Large intestine (tissue), 3 donors: ENCODE results near the gene IPPK. TPM values are rescaled to one million over a fixed set of nuclear protein-coding genes. Genes with fewer than 3 reads are reported as not detected.
A peak's percentile ranks its signal among the peaks of the same experiment; 100 is the strongest.
"Not testable (repeated sequence)": the region's sequence is repeated elsewhere in the genome, so short reads cannot be mapped to it uniquely, and the experiment has no call there.

Experiments used
- DNase-seq, 2 donors: peaks; one replicate each; pipeline versions ENCODE4 v3.0.0 to v3.0.0-alpha.2; 2013
- H3K27ac ChIP-seq: one replicate; pipeline ENCODE4 v1.5.1; 2013; ENCODE audit warnings: low read length
- H3K27me3 ChIP-seq: 2 replicates; pipeline ENCODE4 v1.6.1; 2013; ENCODE audit warnings: low read length; ENCODE audit not compliant: control insufficient read depth, insufficient read depth
- H3K36me3 ChIP-seq: 2 replicates; pipeline ENCODE4 v1.6.1; 2013; ENCODE audit warnings: low read length; ENCODE audit not compliant: control insufficient read depth, insufficient read depth
- H3K4me1 ChIP-seq: one replicate; pipeline ENCODE4 v1.6.1; 2013; ENCODE audit warnings: low read length; ENCODE audit not compliant: control insufficient read depth, insufficient read depth
- H3K4me3 ChIP-seq: one replicate; pipeline ENCODE4 v1.5.1; 2013; ENCODE audit warnings: low read length
- H3K9me3 ChIP-seq: one replicate; pipeline ENCODE4 v1.6.1; 2013; ENCODE audit warnings: mild to moderate bottlenecking, low read depth, low read length, moderate library complexity; ENCODE audit not compliant: control insufficient read depth
- WGBS: methylation state at CpG from one replicate; pipeline ENCODE4 v1.1.5; 2013; ENCODE audit warnings: low lambda C conversion rate; ENCODE audit not compliant: insufficient coverage; 5-methylcytosine and 5-hydroxymethylcytosine counted together
- polyA plus RNA-seq: library from polyadenylated mRNA; unstranded; fragments of 120-200 nt; gene quantifications from one replicate; pipeline ENCODE4 v1.2.1, GENCODE V29; 2013

Gene IPPK
- polyA plus RNA-seq, 1 donor, result 7.9 TPM

DNA sequence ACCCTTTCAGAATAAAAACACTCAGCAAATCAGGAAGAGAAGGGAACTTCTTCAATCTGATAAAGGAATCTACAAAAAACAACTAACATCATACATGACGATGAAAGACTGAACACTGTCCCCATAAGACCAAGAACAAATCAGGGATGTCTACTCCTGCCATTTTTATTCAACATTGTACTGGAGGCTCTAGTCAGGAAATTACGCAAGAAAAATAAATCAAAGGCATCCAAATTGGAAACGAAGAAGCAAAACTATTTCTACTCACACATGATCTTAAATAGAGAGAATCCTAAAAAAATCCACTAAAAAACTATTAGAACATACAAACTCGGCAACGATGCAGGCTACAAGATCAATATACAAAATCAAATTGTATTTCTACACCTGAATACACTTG is 42.3 kb downstream of the IPPK start:
- Histone ChIP-seq H3K4me1 (no peaks in the 10 kb centered on the region), H3K27me3 (no peaks in the 10 kb centered on the region), H3K27ac (no peak overlapping the region), H3K4me3 (no peak overlapping the region), H3K9me3 (peaks cover 2% of the 10 kb centered on the region), H3K36me3 (peaks cover 15% of the 10 kb centered on the region)
- WGBS, result 100% methylated on average over 2 of the region's 5 CpGs
- no peak for DNase-seq

DNA sequence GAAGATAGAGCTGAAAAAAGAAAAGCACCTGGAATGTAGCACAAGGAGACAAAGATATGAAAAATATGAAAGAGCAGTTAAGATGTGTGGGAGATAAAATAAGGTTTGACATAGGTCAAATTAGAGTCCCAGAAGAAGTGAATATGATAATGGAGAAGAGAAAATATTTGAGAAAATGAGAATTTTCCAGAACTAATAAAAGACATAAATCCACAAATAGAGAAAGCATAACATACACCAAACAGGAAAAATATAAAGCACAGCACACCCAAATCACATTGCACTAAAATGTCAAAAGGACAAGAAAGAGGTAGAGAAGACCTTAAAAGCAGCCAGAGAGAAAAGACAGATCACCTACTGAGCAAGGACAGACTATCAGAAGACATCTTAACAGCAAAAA is 43.4 kb downstream of the IPPK start:
- Histone ChIP-seq H3K27me3 (no peaks in the 10 kb centered on the region), H3K27ac (no peak overlapping the region), H3K9me3 (peaks cover 2% of the 10 kb centered on the region), H3K36me3 (peaks cover 5% of the 10 kb centered on the region), H3K4me3 (no peak overlapping the region), H3K4me1 (no peaks in the 10 kb centered on the region)
- no peak for DNase-seq

DNA sequence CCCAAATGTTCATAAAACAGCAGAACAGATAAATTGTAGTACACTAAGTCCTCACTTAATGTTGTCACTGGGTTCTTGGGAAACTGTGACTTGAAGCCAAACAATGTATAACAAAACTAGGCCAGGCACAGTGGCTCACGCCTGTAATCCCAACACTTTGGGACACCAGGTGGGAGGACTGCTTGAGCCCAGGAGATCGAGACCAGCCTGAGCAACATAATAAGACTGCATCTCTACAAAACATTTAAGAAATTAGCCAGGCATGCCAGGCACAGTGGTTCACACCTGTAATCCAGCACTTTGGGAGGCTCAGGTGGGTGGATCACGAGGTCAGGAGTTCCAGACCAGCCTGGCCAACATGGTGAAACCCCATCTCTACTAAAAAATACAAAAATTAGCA is 46.0 kb downstream of the IPPK start:
- H3K27ac ChIP-seq, H3K9me3 ChIP-seq, H3K36me3 ChIP-seq, H3K27me3 ChIP-seq, H3K4me1 ChIP-seq, H3K4me3 ChIP-seq, DNase-seq: not testable (repeated sequence)
- WGBS, result no CpG with 5 or more reads among the region's 3 CpGs

DNA sequence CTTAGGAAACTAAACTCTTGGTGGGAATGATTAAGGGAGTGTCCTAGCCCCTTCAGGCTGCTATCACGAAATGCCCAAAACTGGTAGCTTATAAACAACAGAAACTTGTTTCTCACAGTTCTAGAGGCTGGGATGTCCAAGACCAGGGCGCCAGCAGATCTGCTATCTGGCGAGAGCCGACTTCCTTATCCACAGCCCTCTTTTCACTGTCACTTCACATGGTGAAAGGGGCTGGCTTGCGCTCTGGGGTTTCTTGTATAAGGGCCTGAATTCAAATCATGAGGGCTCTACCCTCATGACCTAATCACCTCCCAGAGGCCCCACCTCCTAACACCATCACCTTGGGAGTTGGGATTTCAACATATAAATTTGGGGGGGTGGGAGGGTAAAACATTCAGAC is 49.1 kb downstream of the IPPK start:
- H3K4me3 ChIP-seq, result no peak overlapping the region
- no peaks in the 10 kb centered on the region for H3K4me1 ChIP-seq
- no CpG with 5 or more reads among the region's 5 CpGs for WGBS
- peaks cover 18% of the 10 kb centered on the region for H3K36me3 ChIP-seq
- no peaks in the 10 kb centered on the region for H3K27me3 ChIP-seq
- H3K27ac ChIP-seq, result no peak overlapping the region
- DNase-seq, result no peak
- H3K9me3 ChIP-seq, result no peaks in the 10 kb centered on the region

DNA sequence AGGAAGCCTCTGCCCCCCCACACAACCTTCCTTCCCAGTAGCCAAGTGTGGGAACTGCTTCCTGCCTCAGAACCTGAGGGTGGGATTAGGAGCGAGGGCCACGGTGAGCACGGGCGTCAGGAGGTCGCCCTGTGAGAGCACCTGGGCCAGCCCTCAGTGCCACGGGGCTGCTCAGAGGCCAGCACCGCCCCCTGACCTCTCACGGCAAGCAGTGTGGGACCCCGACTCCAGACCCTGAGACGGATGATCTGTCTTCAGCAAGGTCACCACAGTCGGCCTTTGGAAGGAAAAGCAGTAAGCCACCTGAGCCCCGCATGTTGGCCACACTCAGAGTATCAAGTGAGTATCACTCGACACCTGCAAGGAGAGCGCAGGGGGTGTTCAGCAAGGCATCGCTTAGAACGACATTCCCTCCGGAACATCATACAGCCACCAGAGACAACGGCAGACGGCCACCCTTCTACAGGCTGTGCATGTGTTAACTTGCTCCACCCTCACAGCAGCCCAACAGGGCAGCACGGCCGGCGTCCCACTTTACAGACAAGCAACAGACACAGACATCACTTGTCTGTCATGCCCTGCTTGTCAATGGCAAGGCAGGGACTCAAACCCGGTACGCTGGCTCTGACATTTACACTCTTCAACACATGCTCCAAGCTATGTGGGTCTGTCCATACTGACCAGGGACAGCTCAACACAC is 50.2 kb downstream of the IPPK start:
- no CpG with 5 or more reads among the region's 24 CpGs for WGBS
- Histone ChIP-seq H3K36me3 (peaks cover 29% of the 10 kb centered on the region), H3K9me3 (no peaks in the 10 kb centered on the region), H3K27me3 (no peaks in the 10 kb centered on the region), H3K4me1 (no peaks in the 10 kb centered on the region), H3K27ac (no peak overlapping the region), H3K4me3 (no peak overlapping the region)
- no peak for DNase-seq

DNA sequence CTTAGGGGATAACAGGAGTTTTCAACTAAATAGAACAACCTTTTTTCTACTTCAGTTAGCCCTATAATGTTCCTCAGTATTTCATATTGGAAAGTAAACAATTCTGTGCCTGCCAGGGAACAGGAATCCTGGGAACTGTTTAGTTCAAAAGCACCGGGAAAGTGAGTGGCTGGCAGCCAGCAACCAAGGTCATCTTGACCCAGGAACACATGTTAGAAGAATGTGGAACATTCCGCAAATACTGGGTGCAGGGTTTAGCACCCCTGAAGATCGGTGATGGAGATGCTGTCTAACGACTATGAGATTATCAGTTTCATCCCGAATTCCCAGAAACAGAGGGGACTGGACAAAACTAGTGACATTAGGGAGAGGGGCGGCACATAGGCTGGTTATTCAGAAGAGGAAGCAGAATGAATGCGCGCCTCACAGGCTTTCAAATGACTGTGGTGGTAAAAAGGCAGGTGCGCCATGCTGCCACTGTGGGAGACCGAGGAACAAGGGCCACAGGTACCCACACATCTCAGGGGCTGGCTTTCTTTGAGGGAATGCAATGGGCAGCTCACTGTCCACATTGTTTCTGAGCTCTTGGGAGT is 51.2 kb downstream of the IPPK start:
- peaks cover 35% of the 10 kb centered on the region for H3K36me3 ChIP-seq
- H3K27ac ChIP-seq, result no peak overlapping the region
- no peaks in the 10 kb centered on the region for H3K27me3 ChIP-seq
- H3K4me1 ChIP-seq, result no peaks in the 10 kb centered on the region
- H3K4me3 ChIP-seq, result no peak overlapping the region
- WGBS, result no CpG with 5 or more reads among the region's 10 CpGs
- DNase-seq, result no peak
- no peaks in the 10 kb centered on the region for H3K9me3 ChIP-seq

DNA sequence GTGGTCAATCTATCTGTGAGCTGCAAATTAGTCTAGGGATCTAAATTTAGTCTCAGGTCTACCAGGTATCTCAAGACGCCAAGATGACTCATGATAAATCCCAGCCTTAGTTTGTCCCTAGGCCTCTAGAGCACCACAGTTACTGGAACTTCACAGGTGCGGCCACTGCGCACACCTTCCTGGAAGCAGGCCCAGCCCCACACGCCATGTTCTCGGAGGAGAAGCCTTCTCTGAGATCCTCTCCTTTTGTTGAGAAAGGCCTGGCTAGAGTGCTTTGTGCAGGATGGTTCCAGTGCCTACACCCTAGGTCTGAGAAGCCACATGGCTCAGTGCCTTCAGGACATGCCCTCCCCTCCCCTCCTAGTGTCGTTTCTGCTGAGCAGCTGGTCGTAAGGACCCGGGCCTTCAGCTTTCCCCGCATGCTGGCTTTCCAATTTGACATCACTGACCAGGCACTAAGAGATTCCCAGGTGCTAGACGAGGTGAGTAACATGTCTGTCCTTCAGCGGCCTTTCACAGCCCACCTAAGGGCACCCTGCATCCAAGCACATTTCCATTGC is 51.9 kb downstream of the IPPK start:
- no peaks in the 10 kb centered on the region for H3K9me3 ChIP-seq

DNA sequence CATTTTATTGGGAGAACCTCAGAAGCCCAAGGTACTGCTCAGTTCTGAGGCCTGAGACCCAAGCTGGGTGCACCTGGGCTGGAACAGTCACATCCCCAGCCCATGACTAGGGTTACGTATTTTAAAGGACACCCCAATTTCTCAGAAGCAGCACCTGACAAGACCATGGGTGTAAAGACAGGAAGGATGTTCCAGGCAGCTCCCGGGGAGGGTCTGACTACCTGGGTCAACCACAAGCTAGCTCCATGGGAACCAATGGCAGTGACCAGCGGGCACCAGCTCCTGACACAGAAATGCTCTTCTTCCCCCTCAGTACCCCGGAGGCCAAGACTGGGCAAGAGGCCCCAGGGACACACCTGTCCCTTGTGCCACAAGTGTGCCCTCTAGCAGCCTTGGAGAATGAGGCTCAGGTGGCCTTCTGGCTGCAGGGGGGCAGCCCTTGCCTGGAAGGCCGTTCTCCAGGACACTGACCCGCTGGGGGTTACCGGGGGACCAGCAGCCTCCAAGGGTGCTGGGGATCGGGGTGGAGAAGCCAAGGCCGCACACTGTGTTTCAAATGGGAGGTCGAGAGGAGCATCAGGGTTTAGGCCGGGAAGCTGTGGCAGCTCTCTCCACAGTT is 52.6 kb downstream of the IPPK start:
- H3K27ac ChIP-seq, result peak overlapping the region; percentile 41
- no CpG with 5 or more reads among the region's 11 CpGs for WGBS
- no peaks in the 10 kb centered on the region for H3K9me3 ChIP-seq
- H3K36me3 ChIP-seq, result peaks cover 47% of the 10 kb centered on the region
- no peak overlapping the region for H3K4me3 ChIP-seq
- no peak for DNase-seq
- H3K4me1 ChIP-seq, result no peaks in the 10 kb centered on the region
- H3K27me3 ChIP-seq, result no peaks in the 10 kb centered on the region

More for the DNA sequence above, 51.9 kb downstream of the IPPK start:
- H3K4me3 ChIP-seq, result no peak overlapping the region
- no peak for DNase-seq
- H3K36me3 ChIP-seq, result peaks cover 41% of the 10 kb centered on the region
- WGBS, result no CpG with 5 or more reads among the region's 11 CpGs
- H3K4me1 ChIP-seq, result no peaks in the 10 kb centered on the region
- H3K27ac ChIP-seq, result no peak overlapping the region
- no peaks in the 10 kb centered on the region for H3K27me3 ChIP-seq

DNA sequence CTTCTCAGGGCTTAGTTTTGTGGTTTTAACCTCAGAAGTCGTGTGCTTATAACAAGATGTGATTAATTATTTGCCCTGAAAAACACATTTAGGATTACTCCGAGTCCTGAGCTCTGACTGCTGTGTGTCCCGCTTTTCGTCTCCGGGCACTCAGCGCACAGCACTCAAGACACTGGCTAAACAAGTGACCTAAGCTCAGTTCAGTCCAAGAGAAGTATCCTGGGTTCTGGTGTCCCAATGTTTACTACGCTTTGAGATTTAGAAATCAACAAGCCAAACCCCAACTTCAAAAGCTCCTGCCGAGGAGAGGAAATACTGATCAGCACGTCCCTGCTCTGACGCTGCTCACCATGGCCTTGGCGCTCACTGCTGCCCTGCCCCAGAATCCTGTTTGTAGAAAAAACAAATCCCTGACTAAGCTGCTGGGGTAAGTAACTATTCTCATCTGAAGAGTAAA is 53.2 kb downstream of the IPPK start:
- DNase-seq, result peak in 1 of 2 donors; percentile 17
- no peak overlapping the region for H3K4me3 ChIP-seq
- H3K27ac ChIP-seq, result peak overlapping the region; percentile 41
- no CpG with 5 or more reads among the region's 11 CpGs for WGBS
- H3K9me3 ChIP-seq, result no peaks in the 10 kb centered on the region
- H3K27me3 ChIP-seq, result no peaks in the 10 kb centered on the region
- H3K36me3 ChIP-seq, result peaks cover 52% of the 10 kb centered on the region
- H3K4me1 ChIP-seq, result no peaks in the 10 kb centered on the region

DNA sequence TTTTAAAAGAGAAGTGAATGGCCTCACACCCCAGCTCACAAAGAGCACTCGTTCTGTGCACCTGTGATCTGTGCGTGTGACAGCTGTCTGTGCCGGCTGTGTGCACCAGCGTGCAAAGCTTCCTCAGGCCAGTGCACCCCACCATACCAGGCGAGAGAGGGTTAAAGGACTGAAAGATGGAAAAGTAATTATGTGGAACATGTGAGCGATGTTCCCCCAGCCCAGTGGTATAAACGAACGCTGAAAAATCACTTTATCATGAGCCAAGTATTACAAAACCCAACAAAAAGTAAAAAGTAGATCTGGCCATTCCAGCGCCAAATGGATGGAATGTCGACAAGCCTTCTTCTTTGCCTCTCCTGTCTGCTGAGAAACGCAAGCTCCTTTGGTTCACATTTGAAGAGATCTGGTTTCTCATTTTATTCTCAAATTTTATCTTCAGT is 53.7 kb downstream of the IPPK start:
- Histone ChIP-seq H3K27ac (peak overlapping the region; percentile 41), H3K4me3 (no peak overlapping the region), H3K27me3 (no peaks in the 10 kb centered on the region), H3K4me1 (no peaks in the 10 kb centered on the region), H3K36me3 (peaks cover 56% of the 10 kb centered on the region), H3K9me3 (no peaks in the 10 kb centered on the region)
- DNase-seq, result peak in 1 of 2 donors; percentile 10
- WGBS, result 73% methylated on average over 7 of the region's 11 CpGs
